GM21360 (cell line): ENCODE measurements around the gene RRAS.

Experiments
- ATAC-seq: cut with Tn5 transposase; IDR thresholded peaks from one replicate; pipeline ENCODE4 v1.9.1; 2021; ENCODE audit warnings: mild to moderate bottlenecking, moderate library complexity; ENCODE audit not compliant: unreplicated experiment

The RRAS gene

GRCh38 chr19:49677231-49677900, 37.4 kb upstream of the RRAS start, which contains the start of gene PRMT1:
TSS of gene PRMT1 (plus strand) at chr19:49677271. CDS start at chr19:49677281, 10 bp downstream.
- no peak for ATAC-seq

- ATAC-seq, result peak; percentile 52
Observed at GRCh38 chr19:49676784-49677230, 36.9 kb upstream of the RRAS start.

GRCh38 chr19:49676136-49676783, 36.3 kb upstream of the RRAS start:
- ATAC-seq, result peak; percentile 21

DNA sequence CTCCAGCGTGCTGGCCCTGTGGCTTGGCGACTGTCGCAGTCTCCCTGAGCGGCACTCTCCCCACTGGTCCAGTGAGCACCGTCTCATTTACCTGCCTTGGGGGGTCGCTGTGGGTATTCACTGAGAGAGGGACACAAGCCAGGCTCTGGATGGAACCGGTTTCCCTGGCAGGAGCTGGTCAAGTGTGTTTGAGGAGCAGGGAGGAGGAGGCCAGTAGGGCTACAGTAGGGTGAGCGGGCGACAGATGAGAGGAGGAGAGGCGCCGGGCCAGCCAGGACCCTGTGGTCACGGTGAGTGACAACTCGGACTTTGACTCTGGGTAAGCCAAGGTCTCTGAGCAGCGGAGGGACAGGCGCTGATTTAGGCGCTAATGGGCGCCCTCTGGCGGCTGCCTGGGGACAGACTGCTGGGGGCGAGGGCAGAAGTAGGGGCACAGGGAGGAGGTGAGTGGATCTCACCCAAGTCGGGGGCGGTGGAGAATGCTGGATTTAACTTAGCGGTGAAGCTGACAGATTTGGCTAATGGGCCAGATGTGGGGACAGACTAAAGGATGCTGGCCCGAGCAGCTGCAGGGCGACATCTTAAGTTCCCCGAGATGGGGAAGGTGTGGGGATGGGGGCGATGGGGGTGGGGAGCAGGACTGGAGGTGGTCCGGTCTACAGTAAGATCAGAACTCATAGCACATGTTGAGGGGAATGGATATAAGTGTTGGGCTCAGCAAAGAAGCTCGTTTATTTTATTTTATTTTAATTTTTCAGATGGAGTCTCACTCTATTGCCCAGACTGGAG, 32.4 kb upstream of the RRAS start:
- ATAC-seq, result no peak

- ATAC-seq, result no peak
Observed at GRCh38 chr19:49669516-49669915, 29.6 kb upstream of the RRAS start.

- no peak for ATAC-seq
Observed at GRCh38 chr19:49667473-49667872, 27.5 kb upstream of the RRAS start.

DNA sequence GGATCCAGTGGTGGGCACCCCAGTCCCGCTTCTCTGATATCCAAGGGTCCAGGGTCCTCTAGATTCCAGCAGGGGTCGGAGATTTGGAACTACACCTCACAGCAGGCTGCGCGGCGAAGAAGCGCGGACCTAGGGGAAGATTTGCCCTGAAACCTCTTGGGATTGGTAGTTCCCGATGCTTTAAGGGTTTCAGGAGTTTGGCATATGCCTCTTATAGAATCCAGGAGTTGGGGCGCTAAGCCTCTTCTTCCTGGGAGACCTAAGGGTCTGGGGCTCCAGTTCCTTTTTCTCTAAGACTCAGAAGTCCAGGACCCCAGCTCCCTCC, 26.1 kb upstream of the RRAS start:
- ATAC-seq, result no peak

DNA sequence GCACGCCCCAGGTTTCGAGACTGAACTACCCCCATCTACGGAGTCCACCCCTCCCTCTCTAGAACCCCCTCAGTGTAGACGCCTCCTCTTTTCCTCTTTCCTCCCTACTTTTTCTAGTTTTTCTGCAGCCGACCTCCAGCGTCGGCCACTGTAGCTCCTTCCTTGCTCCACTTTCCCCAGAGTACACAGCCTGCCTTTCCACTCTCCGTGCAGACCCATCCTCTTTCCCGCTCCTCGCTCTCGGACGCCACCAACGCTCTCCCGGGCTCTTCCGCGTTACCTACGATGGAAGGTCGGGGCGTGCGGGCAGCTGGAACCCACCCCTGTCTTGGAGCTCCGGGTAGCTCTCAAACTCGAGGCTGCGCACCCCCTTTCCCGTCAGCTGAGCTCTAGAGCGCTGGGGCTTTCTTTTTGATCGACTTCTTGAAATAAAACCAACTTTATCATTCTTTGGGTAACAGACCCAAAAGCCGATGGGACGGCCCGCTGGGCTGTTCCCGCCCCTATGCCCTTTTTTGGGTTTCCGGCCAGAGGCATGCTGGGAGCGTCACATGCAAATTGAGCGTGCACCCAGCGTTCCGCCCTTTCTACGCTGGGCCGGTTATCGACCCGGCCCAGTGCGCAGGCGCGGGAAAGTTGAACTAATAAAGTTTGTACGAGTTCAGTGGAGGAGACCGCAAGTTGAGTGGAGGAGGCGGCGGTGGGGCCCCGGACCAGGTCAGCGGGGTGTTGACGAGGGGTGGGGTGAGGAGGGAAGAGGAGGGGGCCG, 25.6 kb upstream of the RRAS start, which contains the start of the genes BCL2L12 and IRF3:
TSS of gene BCL2L12 (plus strand) at position 583 of the 769 bp plus-strand sequence. CDS start 760 bp downstream, outside the sequence.
TSS of gene IRF3 (minus strand) at position 507 of the 769 bp plus-strand sequence. CDS start 1,019 bp downstream, outside the sequence.
- peak; percentile 76 for ATAC-seq

- ATAC-seq, result no peak
Observed at GRCh38 chr19:49665036-49665350, 25.1 kb upstream of the RRAS start.

GRCh38 chr19:49664171-49665035, 24.5 kb upstream of the RRAS start:
- ATAC-seq, result no peak

DNA sequence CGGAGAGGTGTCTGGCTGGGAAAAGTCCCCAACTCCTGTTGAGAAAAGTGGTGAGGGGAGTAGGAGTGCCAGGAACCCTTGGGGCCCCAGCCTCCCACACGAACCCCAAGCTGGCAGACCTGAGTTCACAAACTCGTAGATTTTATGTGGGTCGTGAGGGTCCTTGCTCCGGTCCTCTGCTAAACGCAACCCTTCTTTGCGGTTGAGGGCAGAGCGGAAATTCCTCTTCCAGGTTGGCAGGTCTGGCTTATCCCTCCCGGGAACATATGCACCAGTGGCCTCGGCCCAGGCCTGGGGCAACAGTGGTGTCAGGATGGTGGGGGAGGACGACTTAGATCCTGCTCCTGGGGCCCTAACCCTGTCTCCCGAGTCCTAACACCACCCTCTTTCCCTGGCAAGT, 23.3 kb upstream of the RRAS start:
- no peak for ATAC-seq

GRCh38 chr19:49662011-49662410, 22.1 kb upstream of the RRAS start:
- no peak for ATAC-seq

DNA sequence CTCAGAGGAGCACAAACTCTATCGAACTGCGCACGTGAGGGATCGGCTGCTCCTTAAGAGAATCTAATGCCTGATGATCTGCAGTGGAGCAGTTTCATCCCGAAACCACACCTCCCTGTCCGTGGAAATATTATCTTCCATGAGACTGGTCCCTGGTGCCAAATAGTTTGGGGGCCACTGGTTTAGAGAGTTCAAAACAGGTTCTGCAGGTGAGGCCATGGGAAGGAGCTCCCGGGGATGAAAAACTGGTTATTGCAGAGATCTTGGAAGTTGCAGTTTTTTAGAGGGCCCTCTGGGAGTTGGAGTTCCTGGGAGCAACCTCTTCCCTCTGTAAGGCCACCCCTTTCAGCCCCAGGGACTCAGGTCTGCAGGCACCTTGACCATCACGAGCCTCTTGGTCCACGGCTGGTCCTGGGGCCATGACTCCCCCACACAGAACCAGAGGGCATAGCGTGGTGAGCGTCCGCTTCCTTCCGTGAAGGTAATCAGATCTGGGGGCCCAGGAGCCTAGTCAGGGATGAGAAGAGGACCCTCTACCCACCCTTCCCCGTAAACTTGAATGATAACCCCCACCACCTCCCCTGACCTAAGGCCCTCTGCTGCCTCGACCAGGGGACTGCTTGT, 20.5 kb upstream of the RRAS start:
- ATAC-seq, result no peak

GRCh38 chr19:49658566-49659442, 18.9 kb upstream of the RRAS start:
- ATAC-seq, result no peak

DNA sequence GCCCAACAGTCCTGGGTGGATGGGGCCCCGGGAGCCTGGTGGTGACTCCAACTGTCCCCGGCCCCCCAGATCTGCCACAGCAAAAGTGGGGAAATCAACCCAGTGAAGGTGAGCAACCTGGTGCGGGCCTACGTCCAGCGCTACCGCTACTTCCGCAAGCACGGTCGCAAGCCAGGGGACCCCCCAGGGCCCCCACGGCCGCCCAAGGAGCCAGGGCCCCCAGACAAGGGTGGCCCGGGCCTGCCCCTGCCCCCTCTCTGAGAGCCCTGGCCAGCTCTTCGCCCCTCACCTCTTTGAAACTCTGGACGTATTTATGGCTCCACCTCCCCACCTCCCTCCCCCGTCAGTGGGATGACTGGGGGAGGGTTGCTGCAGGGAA, 18.2 kb upstream of the RRAS start:
- ATAC-seq, result no peak

DNA sequence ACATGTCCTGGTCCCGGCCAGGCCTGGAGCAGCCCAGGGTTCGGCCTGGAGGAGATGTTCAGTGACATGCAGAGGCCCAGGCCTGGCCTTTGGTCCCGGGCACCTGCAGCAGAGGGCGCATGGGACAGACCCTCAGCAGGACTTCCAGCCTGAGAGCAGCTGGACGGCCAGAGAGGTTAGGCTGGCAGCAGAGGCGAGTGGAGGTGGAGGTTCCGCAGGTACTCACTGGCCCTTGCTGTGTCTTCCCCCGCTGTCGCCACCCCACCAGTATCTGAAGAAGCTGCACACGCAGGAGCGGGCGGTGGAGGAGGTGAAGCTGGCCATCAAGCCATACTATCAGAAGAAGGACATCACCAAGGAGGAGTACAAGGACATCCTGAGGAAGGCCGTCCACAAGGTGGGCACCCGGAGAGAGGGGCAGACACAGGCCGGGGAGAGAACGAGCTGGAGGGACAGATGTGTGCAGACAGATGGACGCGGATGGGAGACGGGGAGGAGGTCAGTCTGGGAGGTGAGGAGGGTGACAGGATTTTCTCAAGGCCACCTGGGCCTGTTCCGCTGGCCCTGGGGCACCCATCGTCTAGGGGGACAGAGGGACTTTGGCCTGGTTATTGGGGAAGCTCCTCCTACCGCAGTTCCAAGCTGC, 17.7 kb upstream of the RRAS start:
- ATAC-seq, result no peak

DNA sequence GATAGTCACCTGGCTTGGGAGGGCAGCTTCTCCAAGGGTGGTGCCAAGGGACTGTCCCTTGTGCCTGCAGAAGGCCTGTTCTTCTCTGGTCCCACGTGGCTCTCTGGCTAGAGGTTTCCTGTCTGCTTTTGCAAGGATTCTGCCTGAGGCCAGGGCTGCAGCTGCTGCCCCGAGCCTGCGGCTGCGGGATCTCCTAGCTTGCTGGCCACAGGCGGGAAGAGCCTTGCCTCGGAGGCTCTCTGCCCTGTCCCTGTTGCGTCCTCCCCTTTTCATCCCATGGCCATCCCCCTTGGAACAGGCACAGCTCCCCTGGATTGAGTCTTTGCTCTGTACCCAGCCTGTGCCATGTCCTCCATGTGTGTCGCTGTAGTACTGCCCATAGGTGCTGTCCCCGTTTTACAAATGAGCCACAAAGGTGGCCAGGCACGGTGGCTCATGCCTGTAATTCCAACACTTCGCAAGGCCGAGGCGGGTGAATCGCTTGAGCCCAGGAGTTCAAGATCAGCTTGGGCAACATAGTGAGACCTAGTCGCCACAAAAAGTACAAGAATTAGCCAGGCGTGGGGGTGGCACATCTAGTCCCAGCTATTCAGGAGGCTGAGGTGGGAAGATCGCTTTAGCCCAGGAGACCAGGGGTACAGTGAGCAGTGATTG, 16.6 kb upstream of the RRAS start:
- no peak for ATAC-seq
